CD4-positive, alpha-beta T cell (primary cell): ENCODE results near the gene MXI1. TPM values are rescaled to one million over a fixed set of nuclear protein-coding genes. Genes with fewer than 3 reads are reported as not detected.
A peak's percentile ranks its signal among the peaks of the same experiment; 100 is the strongest.

Experiments used
- ATAC-seq: fragments of 200-7000 bp; cut with Tn5 transposase; one replicate; pipeline ENCODE4 v1.10.0; 2022; ENCODE audit warnings: mild to moderate bottlenecking; ENCODE audit not compliant: poor library complexity
- CTCF ChIA-PET: fragments of 350-600 bp; sonication (Branson Sonifier 250); formaldehyde crosslinking; loops from one replicate; lab custom pipeline; 2021; ENCODE audit warnings: antibody characterized with exemption, inconsistent platforms; lab: Charles Lee
- POLR2A ChIA-PET: fragments of 350-600 bp; sonication (Branson Sonifier 250); formaldehyde crosslinking; loops from one replicate; lab custom pipeline; 2021; ENCODE audit warnings: antibody characterized with exemption, inconsistent platforms; lab: Charles Lee
- DNase-seq, 14 experiments: peaks; one replicate each; pipeline ENCODE4 v3.0.0-alpha.2; 2013 to 2020; ENCODE audit warnings: mixed read lengths in 2 of 14
- H3K27ac ChIP-seq, 2 donors: one replicate each; pipeline versions ENCODE4 v1.5.1 to v1.7.0; 2013; ENCODE audit warnings: low read length in 2 of 2, low read depth in 1 of 2, mild to moderate bottlenecking in 1 of 2
- H3K27me3 ChIP-seq, 2 experiments: 1 replicate in 1 of 2; 2 replicates in 1 of 2; pipeline versions ENCODE4 v1.6.1 to v1.7.0; 2013; ENCODE audit warnings: low read length in 2 of 2, control low read depth in 1 of 2, mild to moderate bottlenecking in 1 of 2, moderate library complexity in 1 of 2; ENCODE audit not compliant: insufficient read depth in 2 of 2, control insufficient read depth in 1 of 2
- H3K36me3 ChIP-seq: one replicate; pipeline ENCODE4 v1.6.1; 2013; ENCODE audit warnings: low read length, control low read depth; ENCODE audit not compliant: insufficient read depth
- H3K4me1 ChIP-seq: one replicate; pipeline ENCODE4 v1.6.1; 2013; ENCODE audit warnings: low read length, control low read depth; ENCODE audit not compliant: insufficient read depth
- H3K4me3 ChIP-seq: one replicate; pipeline ENCODE4 v1.5.1; 2013; ENCODE audit warnings: mild to moderate bottlenecking, low read length, moderate library complexity
- H3K9me3 ChIP-seq, 2 experiments: 1 replicate in 1 of 2; 2 replicates in 1 of 2; pipeline versions ENCODE4 v1.6.1 to v1.7.0; 2013; ENCODE audit warnings: low read length in 2 of 2, mild to moderate bottlenecking in 2 of 2, control low read depth in 1 of 2, moderate library complexity in 1 of 2; ENCODE audit not compliant: control insufficient read depth in 1 of 2, insufficient read depth in 1 of 2
- H3K27ac Mint-ChIP-seq: one replicate; pipeline ENCODE4 v1.8.0; 2020; ENCODE audit warnings: mixed read lengths
- H3K27me3 Mint-ChIP-seq: one replicate; pipeline ENCODE4 v1.8.0; 2021; ENCODE audit warnings: mixed read lengths
- H3K36me3 Mint-ChIP-seq: one replicate; pipeline ENCODE4 v1.8.0; 2021; ENCODE audit warnings: low read depth, mixed read lengths
- H3K4me1 Mint-ChIP-seq: one replicate; pipeline ENCODE4 v1.8.0; 2021; ENCODE audit warnings: low read depth, mixed read lengths
- H3K4me3 Mint-ChIP-seq: one replicate; pipeline ENCODE4 v1.8.0; 2020; ENCODE audit warnings: mild to moderate bottlenecking, mixed read lengths
- H3K9me3 Mint-ChIP-seq: one replicate; pipeline ENCODE4 v1.8.0; 2020; ENCODE audit warnings: mixed read lengths
- intact Hi-C, 2 experiments: fragments of 100-400 bp; cut with DNase I in 1 of 2; cut with micrococcal nuclease in 1 of 2; formaldehyde crosslinking; loops; one replicate each; pipeline versions ENCODE4 v1.15.1 to v1.9.0; 2023 to 2025; cut with DNase I, micrococcal nuclease
- total RNA-seq, 174 experiments: library from RNA in 2 of 174; stranded (reverse) in 2 of 174; gene quantifications; one replicate each; pipeline ENCODE4 v1.2.3 and lab custom pipeline; 2021 to 2026
- TF ChIP-seq, protein P1 (sequence below): fragments of 200-600 bp; IDR thresholded peaks from one replicate; pipeline ENCODE4 v1.8.0; 2022; ENCODE audit warnings: antibody characterized with exemption, mild to moderate bottlenecking

The MXI1 gene
- total RNA-seq, 2 experiments from 2014 or later, result 74.3 to 84.3 TPM

DNA sequence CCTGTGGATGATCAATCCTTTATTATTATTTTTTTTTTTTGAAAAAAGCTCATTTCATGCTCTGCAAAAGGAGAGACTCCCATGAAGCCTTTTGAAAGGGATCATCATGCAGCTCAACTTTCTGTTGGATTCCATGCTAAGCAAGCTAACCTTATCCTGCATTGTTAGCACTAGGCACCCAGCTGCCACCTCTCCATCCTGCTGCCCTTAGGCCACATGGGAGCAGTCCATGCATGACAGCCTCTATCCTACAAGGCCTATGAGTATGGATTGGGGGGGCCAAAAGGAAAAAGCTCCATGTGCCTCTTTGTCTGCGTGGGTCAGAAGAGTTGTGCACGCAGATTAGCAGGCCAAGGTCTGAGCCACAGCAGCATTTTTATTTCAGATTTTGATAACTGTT is 78.1 kb downstream of the MXI1 start:
- no peak for ATAC-seq
- Mint-ChIP-seq H3K4me3 (no peak overlapping the region), H3K36me3 (peaks cover 86% of the 10 kb centered on the region), H3K27me3 (no peaks in the 10 kb centered on the region), H3K9me3 (no peaks in the 10 kb centered on the region), H3K27ac (no peak overlapping the region), H3K4me1 (peaks cover 11% of the 10 kb centered on the region)
- intact Hi-C loops, result loop anchor here in 1 of 2 experiments (10.0 kb wide), 1 partner anchor 301 kb away; no protein-coding TSS in a partner anchor
- Histone ChIP-seq H3K36me3 (peaks cover 23% of the 10 kb centered on the region), H3K9me3 (no peaks in the 10 kb centered on the region), H3K4me1 (no peaks in the 10 kb centered on the region), H3K4me3 (no peak overlapping the region), H3K27ac (no peak overlapping the region), H3K27me3 (no peaks in the 10 kb centered on the region)
- DNase-seq, result no peak
- CTCF ChIA-PET, result interaction anchor here (1.0 kb wide), 1 partner anchor 10 kb away, joined by 3 read pairs; no protein-coding TSS in a partner anchor
- POLR2A ChIA-PET, result interaction anchor here (0.9 to 1.9 kb wide), 3 partner anchors 11 to 77 kb away, joined by 4 to 10 read pairs (median 5); partner anchors contain the start of gene SMNDC1
- TF ChIP-seq, protein P1, sequence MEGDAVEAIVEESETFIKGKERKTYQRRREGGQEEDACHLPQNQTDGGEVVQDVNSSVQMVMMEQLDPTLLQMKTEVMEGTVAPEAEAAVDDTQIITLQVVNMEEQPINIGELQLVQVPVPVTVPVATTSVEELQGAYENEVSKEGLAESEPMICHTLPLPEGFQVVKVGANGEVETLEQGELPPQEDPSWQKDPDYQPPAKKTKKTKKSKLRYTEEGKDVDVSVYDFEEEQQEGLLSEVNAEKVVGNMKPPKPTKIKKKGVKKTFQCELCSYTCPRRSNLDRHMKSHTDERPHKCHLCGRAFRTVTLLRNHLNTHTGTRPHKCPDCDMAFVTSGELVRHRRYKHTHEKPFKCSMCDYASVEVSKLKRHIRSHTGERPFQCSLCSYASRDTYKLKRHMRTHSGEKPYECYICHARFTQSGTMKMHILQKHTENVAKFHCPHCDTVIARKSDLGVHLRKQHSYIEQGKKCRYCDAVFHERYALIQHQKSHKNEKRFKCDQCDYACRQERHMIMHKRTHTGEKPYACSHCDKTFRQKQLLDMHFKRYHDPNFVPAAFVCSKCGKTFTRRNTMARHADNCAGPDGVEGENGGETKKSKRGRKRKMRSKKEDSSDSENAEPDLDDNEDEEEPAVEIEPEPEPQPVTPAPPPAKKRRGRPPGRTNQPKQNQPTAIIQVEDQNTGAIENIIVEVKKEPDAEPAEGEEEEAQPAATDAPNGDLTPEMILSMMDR, result no peak

DNA sequence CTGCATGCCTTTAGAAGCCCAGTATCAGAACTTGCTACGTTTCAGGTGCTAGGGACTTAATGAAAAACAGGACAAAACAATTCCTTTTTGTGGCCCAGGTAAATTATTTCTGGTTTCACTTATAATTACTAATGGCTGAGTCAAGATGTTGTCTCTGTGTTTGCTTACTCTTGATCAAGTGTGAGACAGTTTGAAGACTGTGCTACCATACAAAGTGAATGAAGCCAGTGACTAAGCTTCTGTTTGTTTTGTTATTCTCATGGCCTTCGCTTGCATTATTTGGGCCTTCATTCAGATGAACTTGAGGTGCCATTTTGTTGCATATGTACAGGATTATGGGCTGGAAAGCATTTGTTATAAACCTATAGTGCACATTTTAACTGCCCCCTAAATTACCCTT is 79.4 kb downstream of the MXI1 start:
- ChIA-PET POLR2A (interaction anchor here (1.9 kb wide), 1 partner anchor 78 kb away, joined by 10 read pairs; no protein-coding TSS in a partner anchor), CTCF (no interaction called here)
- no peak overlapping the region for H3K4me3 ChIP-seq
- no peaks in the 10 kb centered on the region for H3K27me3 ChIP-seq
- no peak overlapping the region for H3K4me3 Mint-ChIP-seq
- peaks cover 6% of the 10 kb centered on the region for H3K4me1 Mint-ChIP-seq
- DNase-seq (no peak), ATAC-seq (no peak)
- no peak overlapping the region for H3K27ac Mint-ChIP-seq
- H3K27ac ChIP-seq, result no peak overlapping the region
- H3K9me3 ChIP-seq, result no peaks in the 10 kb centered on the region
- intact Hi-C loops, result loop anchor here in 1 of 2 experiments (10.0 kb wide), 1 partner anchor 302 kb away; no protein-coding TSS in a partner anchor
- H3K9me3 Mint-ChIP-seq, result no peaks in the 10 kb centered on the region
- no peaks in the 10 kb centered on the region for H3K27me3 Mint-ChIP-seq
- TF ChIP-seq, protein P1, result no peak
- peaks cover 35% of the 10 kb centered on the region for H3K36me3 ChIP-seq
- peaks cover 84% of the 10 kb centered on the region for H3K36me3 Mint-ChIP-seq
- H3K4me1 ChIP-seq, result no peaks in the 10 kb centered on the region

DNA sequence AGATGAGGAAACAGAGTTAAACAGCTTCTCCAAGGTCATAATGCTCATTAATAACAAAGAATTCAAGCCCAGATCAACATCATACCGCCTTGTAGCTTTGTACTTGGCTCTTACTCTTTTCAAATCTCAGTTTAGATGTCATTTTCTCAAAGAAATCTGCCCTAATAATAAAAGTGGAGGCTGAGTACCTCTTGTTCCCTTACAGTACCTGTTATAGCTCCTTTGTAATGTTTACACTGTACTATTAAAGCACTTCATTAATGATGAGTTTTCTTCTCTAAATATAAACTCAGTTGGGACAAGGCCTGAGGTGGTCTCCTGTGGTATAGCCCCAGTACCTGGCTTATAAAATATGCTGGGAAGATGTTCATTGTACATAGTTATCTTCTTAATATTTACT is 89.6 kb downstream of the MXI1 start:
- ATAC-seq (no peak), DNase-seq (no peak)
- Histone ChIP-seq H3K27ac (no peak overlapping the region), H3K4me1 (peaks cover 8% of the 10 kb centered on the region), H3K9me3 (no peaks in the 10 kb centered on the region), H3K36me3 (peaks cover 98% of the 10 kb centered on the region), H3K27me3 (no peaks in the 10 kb centered on the region), H3K4me3 (no peak overlapping the region)
- H3K36me3 Mint-ChIP-seq, result peaks cover 100% of the 10 kb centered on the region
- H3K4me1 Mint-ChIP-seq, result peaks cover 41% of the 10 kb centered on the region
- POLR2A ChIA-PET, result interaction anchor here (1.3 kb wide), 1 partner anchor 11 kb away, joined by 4 read pairs; no protein-coding TSS in a partner anchor
- no peaks in the 10 kb centered on the region for H3K27me3 Mint-ChIP-seq
- CTCF ChIA-PET, result interaction anchor here (1.2 to 2.0 kb wide), 3 partner anchors 71 to 159 kb away, joined by 3 to 8 read pairs (median 5); no protein-coding TSS in a partner anchor
- intact Hi-C loops, result no loop called here
- H3K9me3 Mint-ChIP-seq, result no peaks in the 10 kb centered on the region
- TF ChIP-seq, protein P1, result no peak
- H3K27ac Mint-ChIP-seq, result peak overlapping the region; percentile 59
- H3K4me3 Mint-ChIP-seq, result no peak overlapping the region
